HFFc6 (cell line): ENCODE measurements around the gene CD28. TPM values are rescaled to one million over a fixed set of nuclear protein-coding genes. Genes with fewer than 3 reads are reported as not detected.

ENCODE experiments used
- DNase-seq: peaks from one replicate; pipeline ENCODE4 v3.0.0-alpha.2; 2018
- H3K27ac Mint-ChIP-seq: 2 replicates; pipeline ENCODE4 v1.8.0; 2020; ENCODE audit warnings: mild to moderate bottlenecking, mixed read lengths
- H3K27me3 Mint-ChIP-seq: 2 replicates; pipeline ENCODE4 v1.8.0; 2021; ENCODE audit warnings: mild to moderate bottlenecking, moderate library complexity, mixed read lengths; ENCODE audit not compliant: insufficient read depth
- H3K36me3 Mint-ChIP-seq: 2 replicates; pipeline ENCODE4 v1.8.0; 2021; ENCODE audit warnings: low read depth, mixed read lengths
- H3K4me1 Mint-ChIP-seq: 2 replicates; pipeline ENCODE4 v1.8.0; 2020; ENCODE audit warnings: low read depth, mixed read lengths
- H3K4me3 Mint-ChIP-seq: 2 replicates; pipeline ENCODE4 v1.8.0; 2020; ENCODE audit warnings: mild to moderate bottlenecking, moderate library complexity, mixed read lengths
- H3K9me3 Mint-ChIP-seq: 2 replicates; pipeline ENCODE4 v1.8.0; 2020; ENCODE audit warnings: mild to moderate bottlenecking, mixed read lengths
- total RNA-seq, 6 experiments: library from RNA; stranded (reverse); fragmentation: NEBNext Ultra II Directional; extraction: Animal tissue kit (Norgen Biotek cat#: 25700); gene quantifications; 2 replicates in 1 of 6; 3 replicates in 5 of 6; pipeline ENCODE4 v1.2.3, GENCODE V29; 2021
- TF ChIP-seq, protein P1 (sequence below): fragments of 200-600 bp; sonication (generic); IDR thresholded peaks from 2 replicates; pipeline ENCODE4 v1.5.0; 2021; ENCODE audit warnings: antibody characterized with exemption, mild to moderate bottlenecking

Gene CD28
- total RNA-seq, 6 experiments from 2014 or later = not detected

DNA sequence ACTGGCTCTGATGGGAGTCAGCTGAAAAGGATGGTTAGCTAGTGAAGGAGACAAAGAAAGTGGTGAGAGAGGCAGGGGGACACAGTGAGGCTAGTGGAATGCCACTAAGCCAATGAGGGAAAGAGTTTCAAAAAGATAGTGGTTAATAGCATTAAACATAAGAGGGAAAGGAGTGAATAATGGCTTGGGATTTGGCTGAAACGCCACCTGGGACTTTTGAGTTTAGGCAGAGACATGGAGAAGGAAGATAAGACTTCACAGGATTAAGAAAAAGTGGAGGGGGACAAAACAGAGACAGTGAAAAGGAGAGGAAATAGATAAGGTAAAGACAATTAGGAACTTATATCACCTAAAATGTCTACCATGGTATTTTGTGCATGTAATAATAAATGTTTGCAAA lies 6.9 kb downstream of the CD28 start:
- H3K4me1 Mint-ChIP-seq = peaks cover 6% of the 10 kb centered on the region
- no peaks in the 10 kb centered on the region for H3K36me3 Mint-ChIP-seq
- no peaks in the 10 kb centered on the region for H3K9me3 Mint-ChIP-seq
- H3K27ac Mint-ChIP-seq = no peak overlapping the region
- TF ChIP-seq, protein P1, sequence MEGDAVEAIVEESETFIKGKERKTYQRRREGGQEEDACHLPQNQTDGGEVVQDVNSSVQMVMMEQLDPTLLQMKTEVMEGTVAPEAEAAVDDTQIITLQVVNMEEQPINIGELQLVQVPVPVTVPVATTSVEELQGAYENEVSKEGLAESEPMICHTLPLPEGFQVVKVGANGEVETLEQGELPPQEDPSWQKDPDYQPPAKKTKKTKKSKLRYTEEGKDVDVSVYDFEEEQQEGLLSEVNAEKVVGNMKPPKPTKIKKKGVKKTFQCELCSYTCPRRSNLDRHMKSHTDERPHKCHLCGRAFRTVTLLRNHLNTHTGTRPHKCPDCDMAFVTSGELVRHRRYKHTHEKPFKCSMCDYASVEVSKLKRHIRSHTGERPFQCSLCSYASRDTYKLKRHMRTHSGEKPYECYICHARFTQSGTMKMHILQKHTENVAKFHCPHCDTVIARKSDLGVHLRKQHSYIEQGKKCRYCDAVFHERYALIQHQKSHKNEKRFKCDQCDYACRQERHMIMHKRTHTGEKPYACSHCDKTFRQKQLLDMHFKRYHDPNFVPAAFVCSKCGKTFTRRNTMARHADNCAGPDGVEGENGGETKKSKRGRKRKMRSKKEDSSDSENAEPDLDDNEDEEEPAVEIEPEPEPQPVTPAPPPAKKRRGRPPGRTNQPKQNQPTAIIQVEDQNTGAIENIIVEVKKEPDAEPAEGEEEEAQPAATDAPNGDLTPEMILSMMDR = no peak
- no peak for DNase-seq
- no peak overlapping the region for H3K4me3 Mint-ChIP-seq
- H3K27me3 Mint-ChIP-seq = no peaks in the 10 kb centered on the region; the same call in 1 of the 2 replicates

DNA sequence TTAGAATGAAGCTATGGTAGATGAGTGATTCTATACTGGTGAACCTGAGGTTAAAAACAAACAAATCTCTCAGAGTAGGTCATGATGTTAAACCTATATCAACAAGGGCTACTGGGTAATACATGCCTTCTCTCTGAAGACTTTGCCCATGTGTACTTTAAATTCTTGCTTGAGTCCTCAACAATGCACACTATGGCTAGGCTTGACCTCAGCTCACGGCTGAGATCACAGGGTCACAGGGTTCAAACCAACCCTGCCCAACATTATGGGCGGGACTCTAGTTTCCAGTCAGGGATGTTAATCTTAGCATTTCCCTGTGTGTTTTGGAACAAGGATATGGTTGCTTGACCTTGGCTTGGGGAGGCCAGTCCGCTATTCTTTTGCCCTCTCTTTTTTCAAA lies 7.7 kb downstream of the CD28 start:
- no peaks in the 10 kb centered on the region for H3K36me3 Mint-ChIP-seq
- TF ChIP-seq, protein P1 = no peak

GRCh38 chr2:203715744-203716143 lies 9.3 kb downstream of the CD28 start:
- DNase-seq = no peak
- Mint-ChIP-seq H3K4me1 (peaks cover 6% of the 10 kb centered on the region), H3K36me3 (no peaks in the 10 kb centered on the region), H3K27me3 (no peaks in the 10 kb centered on the region; the same call in 1 of the 2 replicates), H3K9me3 (no peaks in the 10 kb centered on the region), H3K27ac (no peak overlapping the region), H3K4me3 (no peak overlapping the region)
- TF ChIP-seq, protein P1 = no peak

More for the DNA sequence above, 7.7 kb downstream of the CD28 start:
- H3K27me3 Mint-ChIP-seq = no peaks in the 10 kb centered on the region; the same call in 1 of the 2 replicates
- no peak for DNase-seq
- no peak overlapping the region for H3K4me3 Mint-ChIP-seq
- H3K27ac Mint-ChIP-seq = no peak overlapping the region
- H3K9me3 Mint-ChIP-seq = no peaks in the 10 kb centered on the region
- H3K4me1 Mint-ChIP-seq = peaks cover 6% of the 10 kb centered on the region

DNA sequence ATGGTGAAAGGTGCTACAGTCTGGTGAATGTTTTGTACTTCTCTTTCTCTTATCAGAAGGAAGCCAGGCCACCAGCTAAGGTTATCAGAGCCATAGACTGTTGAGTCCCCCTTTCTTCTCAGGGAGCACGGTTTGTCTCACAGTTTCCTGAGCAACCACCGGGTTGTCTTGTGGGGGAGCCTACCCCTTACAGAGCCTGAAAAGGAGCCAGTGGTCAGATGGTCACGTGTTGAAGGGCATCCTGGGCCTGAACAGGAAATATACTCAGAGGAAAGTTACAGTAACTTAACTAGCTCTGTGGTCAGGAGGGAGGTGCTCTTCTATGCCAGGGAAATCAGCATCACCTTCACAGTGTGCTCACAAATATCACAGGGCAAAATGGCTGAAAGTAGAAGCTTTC lies 11.6 kb downstream of the CD28 start:
- no peak for DNase-seq
- no peak overlapping the region for H3K27ac Mint-ChIP-seq
- peaks cover 13% of the 10 kb centered on the region for H3K4me1 Mint-ChIP-seq
- no peaks in the 10 kb centered on the region for H3K9me3 Mint-ChIP-seq
- no peak overlapping the region for H3K4me3 Mint-ChIP-seq
- H3K36me3 Mint-ChIP-seq = no peaks in the 10 kb centered on the region
- no peaks in the 10 kb centered on the region; the same call in 1 of the 2 replicates for H3K27me3 Mint-ChIP-seq
- TF ChIP-seq, protein P1 = no peak

DNA sequence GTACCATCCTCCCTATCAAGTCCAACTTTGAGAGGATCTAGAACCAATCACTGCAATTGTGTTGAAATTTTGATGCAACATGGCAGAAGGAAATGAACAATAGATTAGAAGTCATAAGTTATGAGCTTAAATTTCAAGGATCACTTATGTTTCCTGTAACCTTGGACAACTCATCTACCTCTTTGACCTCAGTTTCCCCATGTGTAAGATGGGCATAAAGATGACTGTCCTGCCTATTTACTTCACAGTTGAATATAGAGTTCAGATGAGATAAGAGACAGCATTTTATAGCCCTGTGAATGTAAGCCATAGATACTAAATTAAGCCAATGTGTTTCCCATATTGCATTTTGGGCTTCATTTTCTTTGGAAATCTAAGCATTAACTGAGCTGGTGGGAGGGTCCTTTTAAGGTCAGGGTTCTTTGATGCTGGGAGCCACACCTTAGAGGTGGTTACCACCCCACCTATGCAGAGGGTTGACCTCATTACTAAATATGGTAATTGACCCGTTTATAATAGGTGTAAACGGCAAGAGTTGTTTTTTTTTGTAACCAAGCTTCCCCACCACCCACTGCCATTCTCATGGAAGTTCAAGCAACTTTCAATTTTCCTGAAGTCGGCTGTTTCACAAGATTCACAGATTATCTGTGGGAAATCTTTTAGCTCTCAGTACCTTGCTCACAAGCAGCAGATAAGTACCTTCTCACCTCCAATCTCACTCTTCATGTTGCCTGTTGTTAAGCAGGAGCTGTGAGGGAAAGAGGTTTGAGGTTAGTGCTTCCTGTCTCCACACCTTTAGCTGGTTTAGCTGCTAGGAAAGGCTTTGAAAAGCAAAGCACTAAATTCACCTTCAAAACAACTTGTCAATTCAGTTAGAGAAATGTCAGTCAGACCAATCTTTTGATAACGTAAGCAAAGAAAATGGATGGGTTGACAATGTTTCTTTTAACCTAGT lies 13.3 kb downstream of the CD28 start:
- TF ChIP-seq, protein P1 = no peak
- no peaks in the 10 kb centered on the region for H3K9me3 Mint-ChIP-seq
- H3K27ac Mint-ChIP-seq = no peak overlapping the region
- H3K4me1 Mint-ChIP-seq = peaks cover 13% of the 10 kb centered on the region
- H3K27me3 Mint-ChIP-seq = no peaks in the 10 kb centered on the region
- H3K4me3 Mint-ChIP-seq = no peak overlapping the region
- no peaks in the 10 kb centered on the region for H3K36me3 Mint-ChIP-seq
- DNase-seq = no peak
